ENCODE data around the gene OR7D4. TPM values are rescaled to one million over a fixed set of nuclear protein-coding genes. Genes with fewer than 3 reads are reported as not detected.

OR7D4 gene
- total RNA-seq, 1 experiment from 2014 or later: not detected

DNA sequence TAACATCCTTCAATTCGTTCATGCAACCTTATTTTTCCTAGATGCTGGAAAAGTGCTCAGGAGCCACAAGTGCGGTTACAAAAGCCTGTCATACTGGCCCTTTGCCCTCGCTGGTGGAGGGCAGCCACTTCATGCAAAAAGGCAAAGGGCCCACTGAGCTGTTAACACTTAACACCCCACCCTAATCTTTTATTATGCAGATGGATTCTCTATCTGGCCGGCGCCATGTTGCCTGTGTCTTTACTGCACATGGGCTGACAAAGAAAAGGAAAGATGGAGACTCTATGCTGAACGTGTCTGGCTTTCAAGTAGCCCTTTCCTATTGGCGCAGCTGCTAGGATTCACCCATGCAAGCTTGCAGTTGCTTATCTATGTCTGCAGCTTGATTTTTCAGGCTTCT is 29.9 kb downstream of the OR7D4 start:
- TF ChIP-seq, protein P1, sequence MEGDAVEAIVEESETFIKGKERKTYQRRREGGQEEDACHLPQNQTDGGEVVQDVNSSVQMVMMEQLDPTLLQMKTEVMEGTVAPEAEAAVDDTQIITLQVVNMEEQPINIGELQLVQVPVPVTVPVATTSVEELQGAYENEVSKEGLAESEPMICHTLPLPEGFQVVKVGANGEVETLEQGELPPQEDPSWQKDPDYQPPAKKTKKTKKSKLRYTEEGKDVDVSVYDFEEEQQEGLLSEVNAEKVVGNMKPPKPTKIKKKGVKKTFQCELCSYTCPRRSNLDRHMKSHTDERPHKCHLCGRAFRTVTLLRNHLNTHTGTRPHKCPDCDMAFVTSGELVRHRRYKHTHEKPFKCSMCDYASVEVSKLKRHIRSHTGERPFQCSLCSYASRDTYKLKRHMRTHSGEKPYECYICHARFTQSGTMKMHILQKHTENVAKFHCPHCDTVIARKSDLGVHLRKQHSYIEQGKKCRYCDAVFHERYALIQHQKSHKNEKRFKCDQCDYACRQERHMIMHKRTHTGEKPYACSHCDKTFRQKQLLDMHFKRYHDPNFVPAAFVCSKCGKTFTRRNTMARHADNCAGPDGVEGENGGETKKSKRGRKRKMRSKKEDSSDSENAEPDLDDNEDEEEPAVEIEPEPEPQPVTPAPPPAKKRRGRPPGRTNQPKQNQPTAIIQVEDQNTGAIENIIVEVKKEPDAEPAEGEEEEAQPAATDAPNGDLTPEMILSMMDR (IDR thresholded peaks at IDR 0.05; ENCODE audit: unreplicated experiment): no peak
- DNase-seq: no peak
- intact Hi-C loops (cut with micrococcal nuclease; ENCODE audit: unreplicated experiment): no loop called here
- no peak overlapping the region for H3K27ac Mint-ChIP-seq (ENCODE audit: unreplicated experiment)
- CTCF ChIA-PET: no interaction called here
- H3K4me3 Mint-ChIP-seq (ENCODE audit: low read depth, unreplicated experiment): no peak overlapping the region
- H3K4me1 Mint-ChIP-seq (ENCODE audit: low read depth, unreplicated experiment): no peaks in the 10 kb centered on the region
- no peaks in the 10 kb centered on the region for H3K36me3 Mint-ChIP-seq (ENCODE audit: insufficient read depth, unreplicated experiment)
- BruUV-seq (replicated peaks): no TSS peak
- peaks cover 15% of the 10 kb centered on the region for H3K9me3 Mint-ChIP-seq (ENCODE audit: low read depth, unreplicated experiment)
- H3K27me3 Mint-ChIP-seq (ENCODE audit: unreplicated experiment): no peaks in the 10 kb centered on the region

DNA sequence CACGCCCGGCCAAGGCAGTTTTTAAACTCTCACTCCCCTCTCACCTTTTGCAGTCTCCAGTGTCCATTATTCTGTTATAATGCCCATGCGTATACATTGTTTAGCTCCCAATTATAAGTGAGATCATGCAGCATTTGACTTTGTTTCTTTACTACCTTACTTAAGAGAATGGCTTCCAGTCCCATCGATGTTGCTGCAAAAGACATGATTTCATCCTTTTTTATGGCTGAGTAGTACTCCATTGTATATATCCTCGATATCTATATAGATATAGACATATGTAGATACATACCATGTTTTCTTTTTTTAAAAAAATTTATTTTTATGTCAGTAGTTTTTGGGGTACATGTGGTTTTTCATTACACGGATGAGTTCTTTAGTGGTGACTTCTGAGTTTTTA is 32.2 kb downstream of the OR7D4 start:
- Mint-ChIP-seq H3K9me3 (ENCODE audit: low read depth, unreplicated experiment) (peaks cover 12% of the 10 kb centered on the region), H3K27me3 (ENCODE audit: unreplicated experiment) (no peaks in the 10 kb centered on the region), H3K36me3 (ENCODE audit: insufficient read depth, unreplicated experiment) (no peaks in the 10 kb centered on the region), H3K4me1 (ENCODE audit: low read depth, unreplicated experiment) (no peaks in the 10 kb centered on the region), H3K4me3 (ENCODE audit: low read depth, unreplicated experiment) (no peak overlapping the region), H3K27ac (ENCODE audit: unreplicated experiment) (no peak overlapping the region)
- no TSS peak for BruUV-seq (replicated peaks)
- TF ChIP-seq, protein P1 (IDR thresholded peaks at IDR 0.05; ENCODE audit: unreplicated experiment): no peak
- no peak for DNase-seq
- CTCF ChIA-PET: no interaction called here
- intact Hi-C loops (cut with micrococcal nuclease; ENCODE audit: unreplicated experiment): no loop called here

DNA sequence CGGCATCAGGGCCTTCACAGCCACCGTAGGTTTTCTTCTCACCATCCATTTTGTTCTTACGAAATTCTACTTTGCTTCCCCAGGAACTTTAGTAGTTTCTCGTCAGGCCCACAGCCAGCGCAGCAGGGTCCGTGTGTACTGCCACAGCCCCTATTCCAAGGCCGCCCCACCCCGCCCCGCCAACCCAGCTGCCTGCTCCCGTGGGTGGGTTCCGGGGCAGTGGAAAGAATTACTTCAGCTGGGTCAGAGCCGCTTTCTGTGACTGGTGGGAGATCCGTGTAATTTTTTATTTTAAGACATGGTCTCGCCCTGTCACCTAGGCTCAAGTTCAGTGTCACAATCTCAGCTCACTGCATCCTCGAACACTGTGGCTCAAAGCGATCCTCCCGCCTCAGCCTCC is 36.4 kb downstream of the OR7D4 start:
- H3K4me3 Mint-ChIP-seq (ENCODE audit: low read depth, unreplicated experiment): no peak overlapping the region
- CTCF ChIA-PET: no interaction called here
- no peaks in the 10 kb centered on the region for H3K36me3 Mint-ChIP-seq (ENCODE audit: insufficient read depth, unreplicated experiment)
- intact Hi-C loops (cut with micrococcal nuclease; ENCODE audit: unreplicated experiment): no loop called here
- no peaks in the 10 kb centered on the region for H3K4me1 Mint-ChIP-seq (ENCODE audit: low read depth, unreplicated experiment)
- BruUV-seq (replicated peaks): no TSS peak
- no peak overlapping the region for H3K27ac Mint-ChIP-seq (ENCODE audit: unreplicated experiment)
- H3K27me3 Mint-ChIP-seq (ENCODE audit: unreplicated experiment): no peaks in the 10 kb centered on the region
- TF ChIP-seq, protein P1 (IDR thresholded peaks at IDR 0.05; ENCODE audit: unreplicated experiment): no peak
- peaks cover 10% of the 10 kb centered on the region for H3K9me3 Mint-ChIP-seq (ENCODE audit: low read depth, unreplicated experiment)
- DNase-seq: no peak

DNA sequence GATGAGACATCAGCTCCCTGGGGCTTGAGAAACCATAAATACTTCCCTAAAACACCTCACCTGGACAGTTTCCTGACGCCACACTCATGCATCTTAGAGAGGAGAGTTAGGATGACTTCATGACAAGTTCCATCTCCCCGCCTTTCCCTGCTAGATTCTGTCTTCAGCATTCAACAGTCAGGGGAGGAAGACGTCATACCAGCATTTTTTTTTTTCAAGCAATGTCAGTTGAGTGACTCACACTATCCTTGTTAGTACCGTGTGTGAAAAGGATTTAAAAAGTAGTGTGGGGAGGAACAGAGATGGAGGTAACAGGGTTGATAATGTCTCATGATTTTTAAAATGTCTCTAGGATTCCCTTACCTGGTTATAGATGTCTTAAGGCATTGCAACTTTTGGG is 40.5 kb downstream of the OR7D4 start, which contains the start of gene OR7D2:
OR7D2 (plus strand) TSS at position 79 of the 400 bp plus-strand sequence. CDS start 6,803 bp downstream, outside the sequence.
- BruUV-seq (replicated peaks): no TSS peak
- Mint-ChIP-seq H3K27ac (ENCODE audit: unreplicated experiment) (no peak within 1 kb of the TSS), H3K4me3 (ENCODE audit: low read depth, unreplicated experiment) (no peak within 1 kb of the TSS), H3K4me1 (ENCODE audit: low read depth, unreplicated experiment) (no peaks in the 10 kb centered on the region), H3K36me3 (ENCODE audit: insufficient read depth, unreplicated experiment) (no peaks in the 10 kb centered on the region), H3K9me3 (ENCODE audit: low read depth, unreplicated experiment) (peaks cover 11% of the 10 kb centered on the region), H3K27me3 (ENCODE audit: unreplicated experiment) (no peaks in the 10 kb centered on the region)
- intact Hi-C loops (cut with micrococcal nuclease; ENCODE audit: unreplicated experiment): no loop called here
- no peak for DNase-seq
- TF ChIP-seq, protein P1 (IDR thresholded peaks at IDR 0.05; ENCODE audit: unreplicated experiment): no peak
- CTCF ChIA-PET: interaction anchor here (0.7 kb wide), 1 partner anchor 441 kb away, joined by 4 read pairs; no protein-coding TSS in a partner anchor
